NCI-H1436 treated with DMSO at 0.1 percent for 48 hours (cell line): ENCODE measurements around the gene CDC34.

Experiments used
- DNase-seq: peaks from one replicate; lab custom pipeline; 2025; lab: John Stamatoyannopoulos, UW

CDC34 gene

DNA sequence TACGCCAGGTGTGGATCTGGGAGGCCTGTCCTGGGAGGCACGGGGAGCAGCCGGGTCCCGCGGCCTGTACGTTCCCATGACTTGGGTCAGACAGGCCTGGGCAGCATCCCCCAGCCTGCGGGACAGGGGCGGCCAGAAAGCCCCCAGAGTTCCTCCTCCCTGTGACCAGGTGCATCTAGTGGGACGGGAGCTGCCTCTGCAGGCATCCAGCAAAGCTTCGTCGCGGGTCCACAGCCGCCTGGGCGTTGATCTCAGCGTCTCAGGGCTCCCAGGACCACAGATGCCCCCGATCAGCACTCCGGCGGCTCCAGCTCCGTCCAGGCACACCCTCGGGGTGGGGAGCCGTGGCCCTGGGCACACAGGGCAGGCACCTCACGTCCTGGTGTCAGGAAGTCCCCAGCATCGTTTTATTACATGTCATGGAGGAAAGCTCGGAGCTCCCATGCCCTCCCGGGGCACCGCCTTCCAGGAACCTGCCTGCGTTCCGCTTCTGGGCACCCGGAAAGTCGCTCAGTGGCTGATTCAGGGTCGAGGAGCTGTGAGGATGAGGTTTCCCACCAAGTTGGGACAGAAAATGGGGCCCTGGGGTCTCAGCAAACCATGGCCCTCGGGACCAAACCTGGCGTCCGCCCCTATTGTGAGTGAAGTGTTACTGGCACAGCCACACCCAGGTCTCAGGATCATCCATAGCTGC is 10.8 kb downstream of the CDC34 start:
- DNase-seq: no peak

DNA sequence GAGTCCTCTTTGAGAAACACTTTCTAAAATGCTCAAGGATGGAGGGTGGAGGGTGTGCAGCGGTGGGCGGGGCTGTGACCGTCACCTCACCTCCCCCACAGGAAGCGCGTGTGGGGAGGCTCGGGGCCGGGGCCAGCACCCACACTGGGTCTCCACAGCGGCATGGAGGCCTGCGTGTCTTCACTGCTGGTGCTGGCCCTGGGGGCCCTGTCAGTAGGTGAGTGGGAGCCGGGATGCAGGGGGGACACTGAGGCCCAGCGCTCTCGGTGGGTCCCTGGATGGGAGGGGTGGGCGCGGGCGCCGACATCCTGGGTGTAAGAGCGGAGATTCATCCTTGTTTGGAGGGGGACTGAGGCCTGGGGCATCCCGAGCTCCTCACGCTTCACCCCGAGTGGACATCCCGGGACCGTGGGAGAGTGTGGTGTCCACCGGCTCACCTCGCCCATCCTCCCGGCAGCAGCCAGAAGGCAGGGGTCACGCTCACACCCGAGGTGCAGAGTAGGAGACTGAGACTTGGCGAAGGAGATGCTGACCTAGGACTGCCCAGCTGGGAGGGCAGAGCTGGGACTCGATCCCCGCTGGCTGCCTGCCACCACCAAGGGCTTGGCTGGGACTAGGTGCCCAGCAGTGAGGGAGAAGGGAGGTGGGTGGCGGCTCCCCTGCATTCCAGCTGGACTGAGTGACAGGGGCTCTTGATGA is 12.5 kb downstream of the CDC34 start, which contains the start of gene GZMM:
GZMM (plus strand) TSS at position 144 of the 699 bp plus-strand sequence; CDS start at position 163, 19 bp downstream.
- no peak for DNase-seq

DNA sequence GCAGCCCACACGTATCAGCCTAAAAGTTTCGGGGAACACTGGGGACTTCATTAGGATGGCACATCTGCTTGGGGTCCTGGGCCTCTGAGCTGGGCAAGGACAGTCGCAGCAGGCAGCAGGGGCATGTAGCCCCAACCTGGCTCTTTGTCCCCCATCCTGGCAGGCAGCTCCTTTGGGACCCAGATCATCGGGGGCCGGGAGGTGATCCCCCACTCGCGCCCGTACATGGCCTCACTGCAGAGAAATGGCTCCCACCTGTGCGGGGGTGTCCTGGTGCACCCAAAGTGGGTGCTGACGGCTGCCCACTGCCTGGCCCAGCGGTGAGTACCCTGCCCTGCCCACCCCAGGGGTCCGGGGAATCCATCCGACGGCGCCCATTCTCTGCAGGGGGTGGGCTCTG is 15.6 kb downstream of the CDC34 start:
- DNase-seq: no peak

DNA sequence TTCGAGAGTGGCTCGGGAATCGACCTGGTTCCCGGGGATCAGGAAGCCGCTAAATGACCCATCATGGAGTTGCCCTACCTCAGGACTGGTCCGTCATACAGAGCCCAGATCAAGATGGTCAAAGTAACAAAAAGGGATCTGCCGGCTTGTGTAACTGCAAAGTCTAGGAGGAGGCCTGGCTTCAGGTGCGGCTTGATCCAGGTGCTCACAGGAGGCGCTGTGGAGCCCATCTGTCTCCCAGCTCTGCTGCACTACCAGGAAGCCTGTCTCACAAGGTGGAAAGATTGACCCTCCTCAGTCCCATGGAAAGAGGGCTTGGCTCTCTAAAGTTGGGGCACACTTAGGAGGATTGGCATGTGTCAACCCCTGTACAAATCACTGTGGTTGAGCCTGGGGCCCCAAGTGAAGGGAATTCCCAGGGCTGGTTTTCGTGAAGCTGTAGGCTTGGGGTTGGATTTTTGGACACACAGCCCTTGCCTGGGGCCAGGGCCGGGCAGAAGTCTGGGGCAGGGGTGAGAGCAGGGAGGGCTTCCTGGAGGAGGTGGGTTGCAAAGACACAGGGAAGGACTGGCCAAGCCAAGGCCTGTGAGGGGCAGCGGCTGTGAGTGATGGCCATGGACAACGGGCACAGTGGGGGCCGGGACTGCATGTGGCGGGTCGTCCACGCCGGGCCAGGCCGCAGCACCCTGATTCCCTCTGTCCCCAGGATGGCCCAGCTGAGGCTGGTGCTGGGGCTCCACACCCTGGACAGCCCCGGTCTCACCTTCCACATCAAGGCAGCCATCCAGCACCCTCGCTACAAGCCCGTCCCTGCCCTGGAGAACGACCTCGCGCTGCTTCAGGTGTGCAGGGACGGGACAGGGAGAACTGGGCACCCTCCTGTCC is 16.5 kb downstream of the CDC34 start:
- no peak for DNase-seq

DNA sequence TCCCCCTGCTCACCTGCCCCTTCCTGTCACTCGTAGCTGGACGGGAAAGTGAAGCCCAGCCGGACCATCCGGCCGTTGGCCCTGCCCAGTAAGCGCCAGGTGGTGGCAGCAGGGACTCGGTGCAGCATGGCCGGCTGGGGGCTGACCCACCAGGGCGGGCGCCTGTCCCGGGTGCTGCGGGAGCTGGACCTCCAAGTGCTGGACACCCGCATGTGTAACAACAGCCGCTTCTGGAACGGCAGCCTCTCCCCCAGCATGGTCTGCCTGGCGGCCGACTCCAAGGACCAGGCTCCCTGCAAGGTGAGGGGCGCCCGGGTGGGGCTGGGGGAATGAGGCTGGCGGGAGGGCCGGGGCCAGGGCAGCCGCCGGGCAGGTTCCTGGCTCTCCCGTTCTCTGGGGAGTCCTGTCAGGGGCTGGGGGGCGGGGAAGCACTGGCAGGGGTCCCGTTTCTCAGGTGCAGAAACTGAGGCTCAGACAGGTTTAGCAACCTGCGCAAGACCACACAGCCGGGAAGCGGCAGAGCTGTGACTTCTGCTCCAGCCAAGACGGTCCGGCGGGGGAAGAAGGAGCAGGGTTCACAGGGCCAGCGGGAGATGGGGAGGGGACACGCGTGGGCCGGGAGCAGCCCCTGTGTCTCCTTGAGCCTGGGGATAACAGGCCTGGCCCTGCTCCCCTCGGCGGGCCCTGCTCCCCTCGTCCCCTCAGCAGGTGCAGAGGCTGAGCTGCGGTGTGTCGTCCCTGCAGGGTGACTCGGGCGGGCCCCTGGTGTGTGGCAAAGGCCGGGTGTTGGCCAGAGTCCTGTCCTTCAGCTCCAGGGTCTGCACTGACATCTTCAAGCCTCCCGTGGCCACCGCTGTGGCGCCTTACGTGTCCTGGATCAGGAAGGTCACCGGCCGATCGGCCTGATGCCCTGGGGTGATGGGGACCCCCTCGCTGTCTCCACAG is 17.6 kb downstream of the CDC34 start:
- DNase-seq: no peak

DNA sequence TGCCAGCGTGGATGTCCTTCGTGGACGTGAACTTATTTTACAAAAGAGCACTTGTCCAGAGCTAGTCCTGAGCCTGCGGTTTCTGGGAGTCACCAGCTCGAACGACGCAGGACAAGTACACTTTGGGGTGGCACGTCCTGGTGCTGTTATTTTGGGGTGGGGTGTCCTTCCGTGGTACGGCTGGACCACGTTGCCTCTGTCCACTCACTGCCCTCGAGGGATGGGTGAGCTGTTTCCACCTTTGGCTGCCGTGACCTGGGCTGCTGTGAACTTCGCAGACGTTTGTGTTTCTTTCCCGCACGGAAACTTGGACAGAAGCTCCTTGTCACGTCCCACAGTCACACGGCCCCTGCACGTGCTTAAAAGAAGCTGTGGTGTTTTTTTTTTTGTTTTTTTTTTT is 23.3 kb downstream of the CDC34 start:
- no peak for DNase-seq

DNA sequence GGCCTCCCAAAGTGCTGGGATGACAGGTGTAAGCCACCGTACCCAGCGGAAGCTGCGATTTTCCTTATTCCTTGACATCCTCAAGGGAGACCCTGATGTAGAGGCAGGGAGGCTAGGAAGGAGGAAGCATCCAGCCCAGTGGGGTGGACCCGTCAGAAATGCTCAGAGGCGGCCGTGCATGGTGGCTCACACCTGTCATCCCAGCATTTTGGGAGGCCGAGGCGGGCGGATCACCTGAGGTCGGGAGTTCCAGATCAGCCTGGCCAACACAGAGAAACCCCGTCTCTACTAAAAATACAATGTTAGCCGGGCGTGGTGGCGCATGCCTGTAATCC is 23.9 kb downstream of the CDC34 start:
- no peak for DNase-seq

DNA sequence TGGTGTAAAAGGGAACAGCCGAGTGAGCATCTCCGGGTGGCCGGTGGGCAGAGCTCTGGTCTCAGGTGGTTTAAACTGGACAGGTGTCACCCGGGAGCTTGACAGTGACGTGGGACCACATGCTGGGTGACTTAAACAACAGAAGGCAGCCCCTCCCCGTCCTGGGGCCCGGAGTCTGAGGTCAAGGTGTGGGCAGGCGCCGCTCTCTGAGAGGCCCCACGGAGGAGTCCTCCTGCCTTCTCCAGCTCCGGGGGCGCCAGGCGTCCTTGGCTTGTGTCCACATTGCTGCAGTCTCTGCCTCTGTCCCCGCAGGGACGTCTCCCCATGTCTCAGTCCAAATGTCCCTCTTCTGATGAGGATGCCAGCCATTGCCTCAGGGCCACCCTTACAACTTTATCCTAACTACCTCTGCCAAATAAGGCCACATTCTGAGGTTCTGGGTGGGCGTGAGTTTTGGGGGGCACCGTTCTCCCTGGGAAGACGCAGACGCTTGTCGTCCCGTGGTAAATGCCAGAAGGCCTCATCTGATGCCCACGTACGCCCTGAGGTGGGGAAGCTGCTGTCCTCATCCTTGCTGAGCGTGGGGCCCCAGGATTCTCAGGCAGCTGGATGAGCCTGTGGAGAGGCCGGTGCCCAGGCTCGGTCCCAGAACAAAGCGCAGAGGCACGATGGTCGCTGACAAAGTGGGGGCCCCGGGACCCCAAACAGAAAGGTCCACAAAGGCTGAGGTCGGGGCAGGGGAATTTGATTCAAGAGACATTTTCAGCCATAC is 25.2 kb downstream of the CDC34 start:
- DNase-seq: no peak

DNA sequence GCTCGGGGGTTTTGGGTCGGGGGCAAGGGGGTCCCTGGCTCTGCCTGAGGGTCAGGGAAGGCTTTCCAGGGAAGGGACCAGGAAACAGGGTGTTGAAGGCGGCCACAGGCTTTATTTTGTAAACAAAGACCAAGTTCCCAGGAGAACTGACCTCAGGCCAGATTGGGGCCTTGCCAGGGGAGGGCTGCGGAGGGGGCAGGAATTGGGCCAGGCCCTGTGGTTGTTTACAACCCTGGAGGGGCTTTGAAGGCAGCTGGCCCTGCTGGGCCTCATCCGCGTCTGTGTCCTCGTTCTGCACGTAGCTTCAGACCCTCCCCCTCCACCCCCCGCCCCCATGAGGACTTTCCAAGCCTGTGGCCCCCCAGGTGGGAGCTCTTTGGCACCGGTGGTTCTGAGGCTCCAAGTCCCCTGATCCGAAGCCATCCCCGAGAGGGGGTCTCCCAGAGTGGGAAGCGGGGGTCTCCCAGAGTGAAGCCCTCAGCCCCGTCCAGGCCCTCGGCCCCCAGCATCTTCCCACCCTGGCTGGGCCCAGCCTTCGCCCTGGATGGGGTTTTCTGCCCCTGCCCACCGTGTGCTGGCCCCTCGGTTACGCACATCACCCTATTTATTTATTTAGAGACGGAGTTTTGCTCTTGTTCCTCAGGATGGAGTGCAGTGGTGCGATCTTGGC is 27.3 kb downstream of the CDC34 start:
- DNase-seq: no peak

DNA sequence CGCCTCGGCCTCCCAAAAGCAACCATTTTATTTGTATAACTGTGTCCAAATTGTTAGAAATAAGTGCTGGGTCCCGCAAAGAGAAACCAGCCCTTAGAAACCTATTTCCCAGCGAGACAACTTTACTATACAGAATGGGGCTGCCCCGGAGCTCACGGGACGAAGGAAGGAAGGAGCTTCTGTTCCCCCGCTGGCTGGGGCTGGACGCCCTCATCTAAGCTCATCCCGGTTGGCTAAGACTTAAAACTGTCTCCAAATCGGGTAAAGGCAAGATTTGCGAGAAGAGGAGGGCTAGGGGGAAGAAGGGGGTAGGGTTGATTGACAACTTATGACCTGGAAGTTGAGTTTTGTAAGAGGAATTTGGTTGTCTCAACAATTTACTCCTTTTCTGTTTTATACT is 28.6 kb downstream of the CDC34 start:
- DNase-seq: no peak

DNA sequence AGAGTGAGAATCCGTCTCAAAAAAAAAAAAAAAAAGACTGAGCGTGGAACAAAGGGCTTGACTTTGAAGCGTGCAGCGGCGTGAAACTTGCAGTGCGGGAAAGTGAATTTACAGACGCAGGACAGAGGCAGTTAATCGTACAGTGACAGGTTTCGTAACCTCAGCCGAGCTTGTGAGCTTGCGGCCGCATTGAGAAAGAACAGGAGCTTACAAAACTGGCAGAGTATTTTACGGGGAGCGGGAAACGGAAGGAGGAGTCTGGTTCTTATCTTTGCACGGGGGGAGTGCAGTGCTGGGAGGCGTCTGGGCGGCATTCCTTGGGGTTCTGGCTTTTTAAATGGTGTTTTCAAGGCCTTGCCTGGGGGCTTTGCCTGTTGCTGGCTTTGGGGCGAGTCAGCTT is 34.8 kb downstream of the CDC34 start:
- DNase-seq: no peak

DNA sequence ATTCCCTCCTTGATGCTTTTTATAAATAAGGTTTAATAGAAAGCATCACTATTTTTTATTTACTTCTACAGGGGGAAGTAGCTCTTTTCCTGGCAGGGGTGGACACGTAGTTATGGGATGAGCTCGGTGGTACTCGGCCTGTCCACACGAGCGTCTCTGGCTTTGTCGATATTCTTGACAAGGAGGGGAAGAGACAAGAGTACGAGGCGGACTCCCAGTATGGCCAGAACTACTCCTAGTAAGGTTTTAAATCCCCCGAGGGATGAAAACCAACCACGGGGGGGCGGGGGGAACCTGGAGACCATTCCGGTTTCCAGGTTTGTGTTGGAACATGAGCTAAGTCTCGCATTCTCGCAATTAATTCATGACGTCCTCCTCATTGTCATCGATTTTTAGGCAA is 35.3 kb downstream of the CDC34 start:
- DNase-seq: no peak

DNA sequence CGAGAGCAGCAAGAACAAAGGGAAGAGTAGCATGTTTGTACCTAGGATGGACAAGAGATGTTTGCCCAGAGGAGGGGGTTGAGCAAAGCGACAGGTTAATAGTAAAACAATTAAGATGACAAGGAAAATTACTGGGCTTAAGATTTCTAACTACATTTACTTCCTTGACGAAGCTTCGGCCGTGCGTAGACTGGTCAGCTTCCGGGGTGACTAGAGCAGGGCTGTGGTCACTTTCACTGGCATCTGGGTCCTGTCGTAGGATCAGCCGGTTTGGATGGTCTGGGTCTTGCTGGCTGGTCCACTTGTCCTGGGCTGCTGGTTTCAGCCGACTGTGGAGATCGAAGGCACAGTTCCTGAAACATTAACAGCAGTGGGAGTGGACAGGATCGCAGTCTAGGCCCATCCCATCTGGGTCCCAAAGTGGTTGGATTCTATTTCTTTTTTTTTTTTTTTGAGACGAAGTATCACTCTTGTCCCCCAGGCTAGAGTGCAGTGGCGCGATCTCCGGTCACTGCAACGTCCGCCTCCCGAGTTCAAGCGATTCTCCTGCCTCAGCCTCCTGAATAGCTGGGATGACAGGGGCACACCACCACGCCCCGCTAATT is 35.8 kb downstream of the CDC34 start:
- no peak for DNase-seq

DNA sequence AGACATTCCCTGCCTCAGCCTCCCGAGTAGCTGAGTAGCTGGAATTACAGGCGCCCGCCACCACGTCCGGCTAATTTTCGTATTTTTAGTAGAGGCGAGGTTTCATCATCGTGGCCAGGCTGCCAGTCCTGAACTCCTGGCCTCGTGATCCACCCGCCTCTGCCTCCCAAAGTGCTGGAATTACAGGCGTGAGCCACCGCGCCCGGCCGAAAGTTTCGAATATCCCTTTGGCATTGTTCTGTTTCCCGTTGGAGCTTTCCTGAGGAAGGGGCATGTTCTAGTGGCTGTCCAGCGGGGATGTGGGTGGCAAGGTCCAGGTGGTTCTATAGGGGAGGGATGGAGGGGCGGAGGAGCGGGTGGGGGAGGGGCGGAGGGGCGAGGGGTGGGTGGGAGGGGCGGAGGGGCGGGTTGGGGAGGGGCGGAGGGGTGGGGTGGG is 38.7 kb downstream of the CDC34 start:
- DNase-seq: no peak

DNA sequence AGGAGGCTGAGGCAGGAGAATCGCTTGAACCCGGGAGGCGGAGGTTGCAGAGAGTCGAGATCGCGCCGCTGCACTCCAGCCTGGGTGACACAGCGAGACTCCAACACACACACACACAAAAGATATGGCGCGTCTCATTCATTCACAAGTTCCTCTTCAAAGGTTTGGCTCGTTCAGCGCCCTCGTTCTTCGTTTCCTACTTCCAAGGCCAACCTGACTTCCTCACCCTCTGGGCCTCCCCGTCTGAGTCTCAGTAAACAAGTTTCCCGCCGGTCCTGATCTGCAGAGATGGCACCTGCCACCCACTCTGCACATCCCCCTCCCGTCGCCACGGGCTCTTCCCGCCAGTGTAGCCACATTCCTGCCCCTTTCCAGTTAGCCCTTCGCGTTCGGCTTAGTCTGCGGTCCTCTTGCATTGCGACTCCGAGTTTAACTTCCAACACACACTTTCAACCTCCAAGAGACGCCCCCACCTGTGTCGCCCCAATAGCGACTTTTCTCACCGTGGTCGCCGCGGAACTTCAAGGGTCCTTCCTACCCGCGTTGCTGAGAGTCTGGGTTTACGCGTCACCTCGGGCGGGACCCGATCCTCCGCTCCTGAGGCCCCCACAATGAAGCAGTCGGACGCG is 39.5 kb downstream of the CDC34 start:
- no peak for DNase-seq

DNA sequence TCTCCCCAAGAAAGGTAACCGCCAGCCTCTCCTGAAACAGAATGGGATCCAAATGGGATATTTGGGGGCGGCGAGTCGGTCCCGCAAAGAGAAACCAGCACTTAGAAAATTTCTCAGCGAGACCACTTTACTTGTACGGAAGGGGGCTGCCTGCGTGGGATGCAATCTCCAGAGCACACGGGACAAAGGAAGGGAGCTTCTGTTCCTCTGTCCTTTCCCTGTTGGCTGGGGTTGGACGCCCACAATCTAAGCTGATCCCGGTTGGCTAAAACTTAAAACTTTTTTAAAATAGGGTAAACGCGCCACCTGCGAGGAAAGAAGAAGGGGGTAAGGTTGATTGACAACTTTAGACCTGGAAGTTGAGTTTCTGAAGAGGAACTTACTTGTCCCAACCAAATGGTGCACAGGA is 40.0 kb downstream of the CDC34 start:
- no peak for DNase-seq

DNA sequence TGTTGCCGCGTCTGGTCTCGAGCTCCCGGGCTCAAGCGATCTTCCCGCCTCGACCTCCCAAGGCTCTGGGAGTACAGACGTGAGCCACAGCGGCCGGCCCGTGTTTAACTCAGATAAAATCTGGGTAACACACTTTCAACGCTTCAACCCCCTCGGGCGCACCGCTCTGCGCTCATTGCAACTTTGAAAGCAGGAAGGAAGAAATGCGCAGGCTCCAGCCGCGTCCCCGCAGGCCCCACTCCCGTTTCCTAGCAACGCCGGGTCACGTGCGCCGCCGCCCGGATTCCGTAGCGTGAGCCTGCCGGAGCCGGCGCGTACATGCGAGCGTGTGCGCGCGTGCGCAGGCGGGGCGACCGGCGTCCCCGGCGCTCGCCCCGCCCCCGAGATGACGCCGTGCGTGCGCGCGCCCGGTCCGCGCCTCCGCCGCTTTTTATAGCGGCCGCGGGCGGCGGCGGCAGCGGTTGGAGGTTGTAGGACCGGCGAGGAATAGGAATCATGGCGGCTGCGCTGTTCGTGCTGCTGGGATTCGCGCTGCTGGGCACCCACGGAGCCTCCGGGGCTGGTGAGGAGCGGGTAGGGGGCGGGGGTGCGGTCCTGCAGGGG is 40.7 kb downstream of the CDC34 start, which contains the start of gene BSG:
BSG (plus strand) TSS at position 457 of the 603 bp plus-strand sequence; CDS start at position 496, 39 bp downstream.
- peak; percentile 80 for DNase-seq

DNA sequence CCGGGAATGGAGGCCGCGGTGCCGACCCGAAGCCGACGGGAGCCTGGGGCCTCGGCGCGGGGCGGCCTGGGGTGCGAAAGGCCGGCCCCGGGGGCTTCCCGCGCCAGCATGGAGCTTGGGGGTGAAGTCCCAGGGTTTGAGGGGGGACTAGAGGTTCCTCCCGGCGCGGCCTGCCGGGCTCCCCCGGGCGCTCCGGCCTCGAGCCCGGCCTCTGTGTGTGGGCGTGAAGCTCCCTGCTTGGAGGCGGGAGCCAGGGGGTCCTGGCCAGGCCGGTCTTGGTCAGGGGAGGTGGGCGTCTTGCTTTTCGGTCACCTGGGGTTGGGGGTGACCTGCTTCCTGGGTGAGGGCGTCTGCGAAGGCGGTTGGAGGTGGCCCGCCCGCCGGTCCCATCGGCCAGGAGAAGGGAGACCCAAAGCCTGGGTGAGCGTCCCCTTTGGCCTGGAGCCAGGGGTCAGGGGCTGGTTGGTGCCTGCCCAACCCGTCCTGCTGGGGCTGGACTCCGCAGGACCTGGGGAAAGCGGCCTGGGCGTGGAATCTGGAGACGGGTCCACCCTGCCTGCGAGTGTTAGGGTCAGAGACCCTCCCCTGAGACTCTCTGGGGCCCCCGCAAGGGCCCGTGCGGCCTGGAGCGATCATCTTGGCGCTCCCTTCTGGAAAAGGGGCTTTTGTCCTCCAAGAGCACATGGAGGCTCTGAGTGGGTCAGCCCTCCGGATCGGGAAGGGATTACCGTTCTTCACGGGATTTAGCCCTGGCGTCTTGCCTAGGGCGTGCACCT is 41.4 kb downstream of the CDC34 start:
- no peak for DNase-seq
